Left kidney (tissue), 2 donors: ENCODE data around the gene TBC1D22A. TPM values are rescaled to one million over a fixed set of nuclear protein-coding genes. Genes with fewer than 3 reads are reported as not detected.

Experiments
- DNase-seq: peaks from one replicate; pipeline ENCODE4 v3.0.0-alpha.2; 2013
- polyA plus RNA-seq: library from polyadenylated mRNA; unstranded; fragments of 120-200 nt; gene quantifications from one replicate; pipeline ENCODE4 v1.2.1, GENCODE V29; 2013; ENCODE audit not compliant: insufficient read length

TBC1D22A gene
- polyA plus RNA-seq, 1 donor, result 15.0 TPM

- DNase-seq, result peak; percentile 29
Observed at GRCh38 chr22:47200273-47201051, 438.0 kb downstream of the TBC1D22A start.

- no peak for DNase-seq
Observed at GRCh38 chr22:47201186-47201995, 438.9 kb downstream of the TBC1D22A start.

DNA sequence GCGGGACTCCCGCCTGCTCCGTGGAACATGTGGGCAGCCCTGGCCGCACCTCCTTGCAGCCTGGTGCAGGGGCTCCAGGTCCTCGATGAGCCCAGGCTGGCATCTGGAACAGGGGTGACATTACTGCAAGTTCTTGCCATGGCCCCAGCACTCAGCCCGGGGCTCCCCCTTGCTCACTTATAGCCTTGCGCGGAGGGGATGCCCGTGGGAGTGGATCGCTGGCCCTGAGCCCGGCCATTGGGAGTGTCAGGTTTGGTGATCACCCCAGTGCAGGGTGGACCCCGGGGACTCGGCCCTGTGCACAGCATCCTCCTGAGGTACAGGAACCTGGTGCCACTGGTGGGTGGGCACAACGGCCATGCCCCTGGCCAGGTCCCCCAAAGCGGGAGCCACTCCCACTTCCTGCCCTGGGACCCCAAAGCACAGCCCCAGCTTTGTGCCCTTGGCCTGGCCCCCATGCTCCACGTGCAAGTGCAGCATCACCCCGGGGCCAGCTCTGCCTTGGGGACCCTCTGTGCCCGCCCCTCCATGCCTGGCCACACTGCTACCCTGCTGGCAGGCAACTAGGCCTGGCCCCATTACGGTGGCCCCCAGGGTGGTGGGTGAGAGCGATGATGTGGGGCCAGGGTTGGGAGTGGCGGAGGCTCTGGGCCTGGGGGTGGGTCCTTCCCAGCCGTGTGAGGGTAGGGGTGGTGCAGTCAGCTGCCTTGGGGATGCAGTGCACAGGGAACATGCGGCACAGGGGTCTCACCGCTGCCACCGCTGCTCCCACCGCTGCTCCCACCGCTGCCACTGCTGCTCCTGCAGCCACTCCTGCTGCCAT lies 439.8 kb downstream of the TBC1D22A start:
- no peak for DNase-seq

- DNase-seq, result no peak
Observed at GRCh38 chr22:47202819-47203553, 440.5 kb downstream of the TBC1D22A start.

- DNase-seq, result no peak
Observed at GRCh38 chr22:47203554-47203991, 441.1 kb downstream of the TBC1D22A start.

DNA sequence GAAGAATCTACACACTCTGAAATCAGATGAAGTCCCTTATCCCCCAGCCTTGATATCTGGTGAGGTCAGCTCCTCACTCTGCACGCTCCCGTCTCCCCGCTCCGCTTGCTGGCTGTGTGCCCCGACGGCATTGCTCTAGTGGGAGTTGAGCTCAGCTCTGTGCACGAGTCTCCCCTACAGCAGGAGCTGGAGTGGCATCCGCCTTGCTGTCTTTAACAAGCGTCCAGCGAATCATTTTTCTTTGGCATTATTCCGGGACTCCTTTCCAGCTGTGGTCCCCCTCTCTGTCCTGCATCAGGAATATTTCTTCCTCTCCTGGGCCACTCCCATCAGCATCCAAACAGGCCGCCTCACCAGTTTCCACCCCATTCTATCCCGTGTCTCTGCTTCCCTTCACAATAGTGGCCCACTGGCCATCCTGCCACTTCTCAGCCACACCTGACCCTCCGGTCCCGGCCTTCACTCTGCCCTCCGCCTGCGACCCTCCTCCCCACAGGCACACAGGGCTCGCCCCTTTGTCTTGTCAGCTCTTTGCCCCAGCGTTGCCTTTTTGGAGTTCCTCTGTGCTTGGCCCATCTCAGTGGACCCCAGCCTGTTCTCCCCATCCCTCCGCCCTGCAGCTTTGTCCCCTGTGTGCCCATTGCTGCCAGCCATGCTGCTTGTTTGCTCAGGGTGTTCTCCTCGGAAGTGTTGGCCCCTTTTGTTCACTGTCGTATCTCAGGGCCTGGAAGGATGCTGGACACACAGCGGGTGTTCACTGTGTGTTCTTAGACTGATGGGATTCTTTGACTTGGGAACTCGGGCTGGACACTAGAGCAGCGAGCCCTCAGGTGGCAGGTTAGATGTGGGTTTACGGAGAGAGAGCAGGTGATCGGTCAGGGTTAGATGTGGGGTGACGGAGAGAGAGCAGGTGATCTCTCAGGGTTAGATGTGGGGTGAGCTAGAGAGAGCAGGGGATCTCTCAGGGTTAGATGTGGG lies 441.8 kb downstream of the TBC1D22A start:
- no peak for DNase-seq

GRCh38 chr22:47205081-47205491 lies 442.6 kb downstream of the TBC1D22A start:
- no peak for DNase-seq

DNA sequence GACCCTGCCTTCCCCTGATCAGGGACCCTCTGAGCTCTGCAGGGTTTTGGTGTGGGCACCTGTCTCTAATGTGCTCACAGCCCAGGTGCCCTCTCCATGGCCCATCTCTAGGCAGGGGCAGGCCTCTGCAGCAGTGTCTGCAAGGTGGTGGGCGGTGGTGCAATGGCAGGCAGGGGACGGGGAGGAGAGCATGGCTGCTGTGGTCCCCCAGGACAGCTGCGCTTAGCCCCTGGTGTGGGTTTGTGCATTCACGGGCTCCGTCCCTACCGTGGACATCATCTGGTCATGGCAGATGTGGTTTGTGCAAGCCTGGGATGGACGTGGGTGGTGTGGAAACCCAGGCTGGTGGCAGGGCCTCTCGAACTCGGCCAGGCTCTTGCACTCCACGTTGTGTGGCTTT lies 443.1 kb downstream of the TBC1D22A start:
- DNase-seq, result no peak

DNA sequence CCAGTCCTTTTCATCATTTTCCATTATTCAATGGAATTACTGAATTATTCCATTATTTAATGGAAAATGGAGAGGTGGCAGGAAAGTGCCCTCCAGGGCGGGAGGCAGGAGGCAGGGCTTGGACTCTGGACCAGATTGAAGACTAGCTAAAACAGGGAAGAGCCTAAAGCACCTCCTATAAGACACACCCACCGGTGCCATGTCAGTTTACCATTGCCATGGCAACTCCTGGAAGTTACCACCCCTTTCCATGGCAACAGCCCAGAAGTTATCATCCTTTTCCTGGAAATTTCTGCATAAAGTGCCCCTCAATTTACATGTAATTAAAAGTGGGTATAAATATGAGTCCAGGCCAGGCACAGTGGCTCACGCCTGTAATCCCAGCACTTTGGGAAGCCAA lies 443.7 kb downstream of the TBC1D22A start:
- DNase-seq, result no peak

GRCh38 chr22:47206666-47207218 lies 444.3 kb downstream of the TBC1D22A start:
- DNase-seq, result no peak

DNA sequence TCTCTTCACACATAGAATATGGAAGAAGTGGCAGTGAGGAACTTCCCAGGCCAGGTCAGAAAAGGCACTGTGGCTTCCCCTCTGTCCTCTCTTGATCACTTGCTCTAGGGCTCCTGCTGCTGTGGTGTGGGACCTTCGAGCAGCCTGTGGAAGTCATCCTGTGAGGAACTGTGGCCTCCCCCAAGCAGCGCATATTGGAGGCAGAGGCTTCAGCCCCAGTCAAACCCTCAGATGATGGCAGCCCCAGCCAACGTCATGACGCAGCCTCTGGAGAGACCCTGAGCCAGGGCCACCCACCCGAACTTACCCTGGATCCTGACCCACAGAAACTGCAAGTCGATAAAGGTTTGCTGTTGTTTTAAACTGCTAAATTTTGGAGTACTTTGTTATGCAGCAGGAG lies 444.9 kb downstream of the TBC1D22A start:
- no peak for DNase-seq

DNA sequence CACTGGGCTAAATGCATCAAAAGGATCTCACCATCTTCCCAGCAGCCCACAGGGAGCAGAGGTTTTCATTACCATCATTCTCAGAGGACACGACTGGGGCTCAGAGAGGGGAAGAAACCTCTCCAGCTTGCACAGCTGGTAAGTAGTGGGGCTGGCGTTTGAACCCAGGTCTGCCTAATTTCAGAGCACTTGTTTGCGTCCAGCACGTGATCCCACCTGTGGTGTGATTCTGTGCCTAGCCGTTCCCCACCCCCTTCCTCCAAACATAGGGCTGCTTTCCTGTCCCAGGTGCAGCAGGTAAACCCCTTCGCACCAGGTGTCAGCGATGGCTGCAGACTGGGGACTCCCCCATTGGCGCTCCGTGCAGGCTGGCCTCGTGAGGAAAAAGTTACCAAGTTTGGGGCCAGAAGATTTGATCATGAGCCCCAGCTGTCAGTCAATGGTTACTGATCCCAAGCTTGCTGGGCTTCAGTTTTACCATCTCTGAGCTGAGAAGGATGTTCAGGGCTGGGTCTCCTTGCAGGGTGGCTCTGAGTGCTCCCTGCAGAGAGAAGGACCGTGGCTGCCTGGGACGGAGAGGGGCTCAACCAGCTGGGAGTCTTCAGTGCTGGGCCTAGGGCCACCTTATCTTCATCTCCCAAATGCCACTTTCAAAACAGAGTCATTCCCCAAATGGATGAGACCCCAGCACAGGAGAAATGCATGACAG lies 445.6 kb downstream of the TBC1D22A start:
- DNase-seq, result no peak

GRCh38 chr22:47208630-47209029 lies 446.2 kb downstream of the TBC1D22A start:
- no peak for DNase-seq

DNA sequence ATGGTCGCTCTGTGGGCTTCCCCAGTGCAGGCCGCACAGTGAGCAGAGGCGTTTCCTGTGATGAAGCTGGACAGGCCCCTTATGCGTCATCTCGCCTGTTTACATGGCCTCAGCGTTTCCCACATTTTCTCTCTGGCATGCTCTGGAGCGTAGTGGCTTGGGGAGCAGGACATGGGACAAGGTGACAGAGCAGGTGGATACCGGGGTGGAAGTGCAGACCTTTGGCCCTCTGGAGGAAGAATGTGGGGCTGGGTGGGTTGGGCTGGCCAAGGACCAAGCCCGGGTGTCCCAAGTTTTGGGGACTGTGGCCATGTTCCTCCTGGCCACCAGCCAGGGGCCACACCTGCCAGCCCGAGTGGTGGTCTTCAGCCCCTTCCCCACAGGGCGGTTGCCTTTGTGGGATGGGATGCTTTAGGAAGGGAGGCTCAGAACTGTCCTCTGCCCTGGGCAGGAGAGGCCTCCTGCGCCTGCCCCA lies 446.6 kb downstream of the TBC1D22A start:
- DNase-seq, result no peak

- DNase-seq, result no peak
Observed at GRCh38 chr22:47209547-47210023, 447.1 kb downstream of the TBC1D22A start.

DNA sequence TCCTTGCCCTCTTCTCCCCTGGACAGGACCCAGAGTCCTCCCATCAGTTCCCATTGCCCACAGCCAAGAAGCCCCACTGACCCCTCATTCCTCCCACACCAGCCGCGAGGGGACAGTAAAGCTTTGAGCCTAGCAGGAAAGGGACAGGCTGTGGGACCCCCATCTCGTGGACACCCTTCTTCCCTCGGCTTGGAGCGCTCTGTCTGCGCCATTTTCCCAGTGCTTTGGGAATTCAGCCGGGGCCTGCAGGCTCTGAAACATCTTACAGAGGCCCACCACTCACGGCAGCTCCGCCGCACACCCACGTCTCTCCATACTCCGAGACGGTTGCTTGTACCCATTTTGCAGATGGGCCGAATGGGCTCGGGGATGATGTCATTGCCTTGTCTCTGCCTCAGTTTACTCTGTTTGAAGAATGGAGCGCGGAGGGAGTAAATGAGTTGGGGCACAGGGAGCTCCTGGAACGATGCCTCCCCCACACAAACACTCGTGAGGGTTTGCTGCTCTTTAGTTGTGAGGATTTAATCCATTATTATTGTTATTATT lies 447.7 kb downstream of the TBC1D22A start:
- no peak for DNase-seq

GRCh38 chr22:47210686-47211085 lies 448.2 kb downstream of the TBC1D22A start:
- no peak for DNase-seq

- DNase-seq, result no peak
Observed at GRCh38 chr22:47213571-47214230, 451.3 kb downstream of the TBC1D22A start.
